SK-N-SH (cell line): ENCODE measurements around the gene SLC22A7.

Experiments used
- EP300 ChIP-seq, 2 experiments: IDR thresholded peaks; 2 replicates each; pipeline versions ENCODE4 v1.4.0 to v1.6.1; 2012; ENCODE audit warnings: borderline replicate concordance in 1 of 2, low read depth in 1 of 2, low read length in 1 of 2
- EZH2phosphoT487 ChIP-seq: fragments of 200-600 bp; sonication (generic); IDR thresholded peaks from 2 replicates; pipeline ENCODE4 v1.6.1; 2017; ENCODE audit warnings: low read depth, mixed run types, mild to moderate bottlenecking, antibody characterized with exemption, moderate library complexity, borderline replicate concordance
- FOXM1 ChIP-seq: IDR thresholded peaks from 2 replicates; pipeline ENCODE4 v1.4.0; 2012; ENCODE audit warnings: low read depth, mild to moderate bottlenecking
- JUND ChIP-seq: IDR thresholded peaks from 2 replicates; pipeline ENCODE4 v1.4.0; 2012
- MAX ChIP-seq: IDR thresholded peaks from 2 replicates; pipeline ENCODE4 v1.4.0; 2012; ENCODE audit warnings: low read depth
- POLR2AphosphoS5 ChIP-seq: IDR thresholded peaks from 2 replicates; pipeline ENCODE4 v1.6.1; 2012; ENCODE audit warnings: low read depth, low read length
- RCOR1 ChIP-seq: fragments of 150-350 bp; IDR thresholded peaks from 2 replicates; pipeline ENCODE4 v1.6.1; 2017; ENCODE audit warnings: antibody characterized with exemption, low read length
- RFX5 ChIP-seq: IDR thresholded peaks from 2 replicates; pipeline ENCODE4 v1.6.1; 2012; ENCODE audit warnings: mild to moderate bottlenecking, improper control_type of control experiment, low read length
- TAF1 ChIP-seq: IDR thresholded peaks from 2 replicates; pipeline ENCODE4 v1.6.1; 2012; ENCODE audit warnings: low read depth, mild to moderate bottlenecking, low read length, moderate library complexity, borderline replicate concordance
- TCF12 ChIP-seq: IDR thresholded peaks from 2 replicates; pipeline ENCODE4 v1.4.0; 2012
- ZBTB33 ChIP-seq: IDR thresholded peaks from 2 replicates; pipeline ENCODE4 v1.4.0; 2012; ENCODE audit warnings: low read depth, borderline replicate concordance
- TF ChIP-seq, protein P1 (sequence below): fragments of 200-600 bp; sonication (generic); IDR thresholded peaks from 2 replicates; pipeline ENCODE4 v1.6.1; 2017; ENCODE audit warnings: antibody characterized with exemption, mild to moderate bottlenecking, moderate library complexity

DNA sequence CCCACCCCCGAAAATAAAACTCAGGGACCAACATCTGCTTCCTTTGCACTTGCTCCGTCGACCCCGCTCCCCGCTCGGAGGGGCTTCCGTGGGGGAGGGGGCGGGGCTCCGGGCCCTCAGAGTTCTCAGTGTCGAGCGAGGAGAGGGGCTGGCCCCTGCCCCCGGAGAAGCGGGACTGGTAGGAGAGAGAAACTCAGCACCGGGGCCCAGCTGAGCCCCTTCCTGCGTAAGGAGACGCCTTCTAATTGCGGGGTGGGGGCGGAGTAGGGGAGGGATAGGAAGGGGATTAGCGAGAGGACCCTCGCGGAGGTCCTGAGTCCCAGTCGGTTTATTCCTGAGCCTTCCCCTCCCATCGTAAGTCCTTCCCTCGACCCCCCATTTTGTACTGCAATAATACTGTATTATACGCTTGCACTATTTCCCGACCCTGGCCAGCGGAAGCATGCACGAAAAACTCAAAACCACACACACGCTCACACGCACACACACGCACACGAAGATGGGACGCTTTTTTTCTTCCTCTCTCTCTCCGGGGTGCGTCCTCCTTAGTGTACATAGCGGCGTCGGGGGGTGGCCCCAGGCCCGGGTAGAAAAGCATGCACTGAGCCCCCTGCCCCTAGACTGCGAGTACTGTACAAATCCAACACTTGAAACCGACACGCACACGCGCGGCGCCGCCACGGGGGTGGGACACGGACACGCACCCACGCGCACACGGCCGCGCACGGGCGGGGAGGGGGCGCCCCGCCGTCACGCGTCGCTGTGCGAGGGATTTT lies 22.1 kb upstream of the SLC22A7 start:
- TF ChIP-seq POLR2AphosphoS5 = no peak
- no peak for TF ChIP-seq RCOR1
- TF ChIP-seq TCF12 = no peak
- TF ChIP-seq, protein P1, sequence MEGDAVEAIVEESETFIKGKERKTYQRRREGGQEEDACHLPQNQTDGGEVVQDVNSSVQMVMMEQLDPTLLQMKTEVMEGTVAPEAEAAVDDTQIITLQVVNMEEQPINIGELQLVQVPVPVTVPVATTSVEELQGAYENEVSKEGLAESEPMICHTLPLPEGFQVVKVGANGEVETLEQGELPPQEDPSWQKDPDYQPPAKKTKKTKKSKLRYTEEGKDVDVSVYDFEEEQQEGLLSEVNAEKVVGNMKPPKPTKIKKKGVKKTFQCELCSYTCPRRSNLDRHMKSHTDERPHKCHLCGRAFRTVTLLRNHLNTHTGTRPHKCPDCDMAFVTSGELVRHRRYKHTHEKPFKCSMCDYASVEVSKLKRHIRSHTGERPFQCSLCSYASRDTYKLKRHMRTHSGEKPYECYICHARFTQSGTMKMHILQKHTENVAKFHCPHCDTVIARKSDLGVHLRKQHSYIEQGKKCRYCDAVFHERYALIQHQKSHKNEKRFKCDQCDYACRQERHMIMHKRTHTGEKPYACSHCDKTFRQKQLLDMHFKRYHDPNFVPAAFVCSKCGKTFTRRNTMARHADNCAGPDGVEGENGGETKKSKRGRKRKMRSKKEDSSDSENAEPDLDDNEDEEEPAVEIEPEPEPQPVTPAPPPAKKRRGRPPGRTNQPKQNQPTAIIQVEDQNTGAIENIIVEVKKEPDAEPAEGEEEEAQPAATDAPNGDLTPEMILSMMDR = no peak
- TF ChIP-seq TAF1 = no peak
- TF ChIP-seq EZH2phosphoT487 = no peak
- TF ChIP-seq RFX5 = no peak
- no peak for TF ChIP-seq FOXM1
- TF ChIP-seq JUND = no peak
- TF ChIP-seq MAX = no peak
- TF ChIP-seq ZBTB33 = no peak
- TF ChIP-seq EP300 (IDR thresholded peaks at IDR 0.05; ENCODE audit: borderline replicate concordance in 1 of 2, low read depth in 1 of 2, low read length in 1 of 2) = no peak
